Nephron (organoid): ENCODE results near the gene ARHGEF3.

Experiments
- H3K27ac Mint-ChIP-seq, 3 experiments: 2 replicates each; pipeline ENCODE4 v1.8.0; 2020; ENCODE audit warnings: mixed read lengths in 3 of 3, mild to moderate bottlenecking in 2 of 3, moderate library complexity in 1 of 3
- H3K27me3 Mint-ChIP-seq: 2 replicates; pipeline ENCODE4 v1.8.0; 2021; ENCODE audit warnings: low read depth, mild to moderate bottlenecking, moderate library complexity, mixed read lengths
- H3K36me3 Mint-ChIP-seq: 2 replicates; pipeline ENCODE4 v1.8.0; 2020; ENCODE audit warnings: low read depth, mixed read lengths
- H3K4me1 Mint-ChIP-seq: 2 replicates; pipeline ENCODE4 v1.8.0; 2020; ENCODE audit warnings: mixed read lengths
- H3K4me3 Mint-ChIP-seq, 3 experiments: 2 replicates each; pipeline ENCODE4 v1.8.0; 2020; ENCODE audit warnings: mild to moderate bottlenecking in 3 of 3, mixed read lengths in 3 of 3, moderate library complexity in 2 of 3
- H3K9me3 Mint-ChIP-seq: 2 replicates; pipeline ENCODE4 v1.8.0; 2020; ENCODE audit warnings: mixed read lengths
- TF ChIP-seq, protein P1 (sequence below), 3 experiments: fragments of 200-600 bp; sonication (generic); IDR thresholded peaks; one replicate each; pipeline ENCODE4 v1.5.0; 2021; ENCODE audit warnings: antibody characterized with exemption in 3 of 3; ENCODE audit not compliant: unreplicated experiment in 3 of 3

The ARHGEF3 gene, protein sequence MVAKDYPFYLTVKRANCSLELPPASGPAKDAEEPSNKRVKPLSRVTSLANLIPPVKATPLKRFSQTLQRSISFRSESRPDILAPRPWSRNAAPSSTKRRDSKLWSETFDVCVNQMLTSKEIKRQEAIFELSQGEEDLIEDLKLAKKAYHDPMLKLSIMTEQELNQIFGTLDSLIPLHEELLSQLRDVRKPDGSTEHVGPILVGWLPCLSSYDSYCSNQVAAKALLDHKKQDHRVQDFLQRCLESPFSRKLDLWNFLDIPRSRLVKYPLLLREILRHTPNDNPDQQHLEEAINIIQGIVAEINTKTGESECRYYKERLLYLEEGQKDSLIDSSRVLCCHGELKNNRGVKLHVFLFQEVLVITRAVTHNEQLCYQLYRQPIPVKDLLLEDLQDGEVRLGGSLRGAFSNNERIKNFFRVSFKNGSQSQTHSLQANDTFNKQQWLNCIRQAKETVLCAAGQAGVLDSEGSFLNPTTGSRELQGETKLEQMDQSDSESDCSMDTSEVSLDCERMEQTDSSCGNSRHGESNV

DNA sequence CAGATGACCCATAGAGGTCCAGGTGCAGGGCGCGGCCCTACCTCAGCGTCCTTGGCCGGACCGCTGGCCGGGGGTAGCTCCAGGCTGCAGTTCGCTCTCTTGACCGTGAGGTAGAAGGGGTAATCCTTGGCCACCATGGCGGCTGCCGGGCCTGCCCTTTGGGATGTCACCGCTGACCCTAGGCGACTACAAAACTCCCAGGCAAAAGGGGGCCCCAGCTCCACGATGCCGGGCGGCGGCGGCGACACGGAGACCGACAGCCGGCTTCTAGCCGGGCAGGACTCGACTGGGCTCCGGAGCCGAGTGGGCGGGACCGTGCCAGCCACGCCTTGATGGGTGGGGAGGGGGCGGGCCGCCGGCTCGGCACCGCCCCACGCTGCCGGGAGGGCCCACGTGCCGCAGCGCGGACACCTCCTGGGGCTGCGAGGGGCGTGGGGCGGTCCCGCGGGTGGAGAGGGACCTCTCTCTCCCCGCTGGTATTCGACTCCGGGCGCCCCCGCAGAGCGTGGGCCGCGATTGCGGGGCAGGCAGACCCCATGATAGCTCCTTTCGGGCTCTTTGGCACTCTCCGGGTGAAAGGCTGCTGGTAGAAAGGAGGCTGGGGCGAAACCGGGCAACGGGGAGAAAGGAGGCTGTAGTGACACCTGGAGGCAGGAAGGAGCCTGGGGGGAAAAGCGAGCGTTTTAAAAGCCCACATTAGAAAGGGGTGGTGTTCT lies at the start of gene ARHGEF3:
Gene ARHGEF3 (minus strand): TSS at position 288 of the 716 bp plus-strand sequence. CDS start 151 bp downstream, at position 137.
- Mint-ChIP-seq H3K27ac (peak within 1 kb of the TSS; percentile 35 to 88 (median 85)), H3K4me1 (peaks cover 46% of the 10 kb centered on the region), H3K9me3 (no peaks in the 10 kb centered on the region), H3K36me3 (peaks cover 4% of the 10 kb centered on the region), H3K4me3 (peak within 1 kb of the TSS; percentile 93 to 97 (median 97)), H3K27me3 (peaks cover 3% of the 10 kb centered on the region)
- TF ChIP-seq, protein P1, sequence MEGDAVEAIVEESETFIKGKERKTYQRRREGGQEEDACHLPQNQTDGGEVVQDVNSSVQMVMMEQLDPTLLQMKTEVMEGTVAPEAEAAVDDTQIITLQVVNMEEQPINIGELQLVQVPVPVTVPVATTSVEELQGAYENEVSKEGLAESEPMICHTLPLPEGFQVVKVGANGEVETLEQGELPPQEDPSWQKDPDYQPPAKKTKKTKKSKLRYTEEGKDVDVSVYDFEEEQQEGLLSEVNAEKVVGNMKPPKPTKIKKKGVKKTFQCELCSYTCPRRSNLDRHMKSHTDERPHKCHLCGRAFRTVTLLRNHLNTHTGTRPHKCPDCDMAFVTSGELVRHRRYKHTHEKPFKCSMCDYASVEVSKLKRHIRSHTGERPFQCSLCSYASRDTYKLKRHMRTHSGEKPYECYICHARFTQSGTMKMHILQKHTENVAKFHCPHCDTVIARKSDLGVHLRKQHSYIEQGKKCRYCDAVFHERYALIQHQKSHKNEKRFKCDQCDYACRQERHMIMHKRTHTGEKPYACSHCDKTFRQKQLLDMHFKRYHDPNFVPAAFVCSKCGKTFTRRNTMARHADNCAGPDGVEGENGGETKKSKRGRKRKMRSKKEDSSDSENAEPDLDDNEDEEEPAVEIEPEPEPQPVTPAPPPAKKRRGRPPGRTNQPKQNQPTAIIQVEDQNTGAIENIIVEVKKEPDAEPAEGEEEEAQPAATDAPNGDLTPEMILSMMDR (IDR thresholded peaks at IDR 0.05; ENCODE audit: unreplicated experiment in 3 of 3), result peak in 1 of 3 experiments; percentile 18

DNA sequence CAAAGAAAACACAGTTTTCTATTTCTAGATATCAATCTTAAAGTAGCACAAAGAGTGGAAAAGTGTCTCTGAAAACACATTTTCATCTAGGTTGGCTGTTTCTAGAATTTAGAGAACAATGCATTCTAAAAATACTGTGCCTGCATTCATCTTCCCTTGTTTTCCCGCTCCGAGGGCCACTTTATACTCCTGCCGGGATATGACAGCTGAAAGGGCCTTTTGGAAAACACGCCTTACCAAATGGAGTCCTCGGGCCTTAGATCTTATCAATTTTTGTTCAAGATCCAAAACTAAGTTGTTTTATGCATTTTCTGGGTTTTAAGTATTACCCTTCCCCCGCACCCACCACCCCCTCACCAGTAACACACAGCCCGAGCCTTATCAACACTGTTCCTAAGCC lies 47.9 kb upstream of the ARHGEF3 start:
- H3K4me3 Mint-ChIP-seq, result no peak overlapping the region
- H3K9me3 Mint-ChIP-seq, result peaks cover 5% of the 10 kb centered on the region
- H3K4me1 Mint-ChIP-seq, result peaks cover 34% of the 10 kb centered on the region
- peak overlapping the region in 2 of 3 experiments; percentile 50 to 64 for H3K27ac Mint-ChIP-seq
- TF ChIP-seq, protein P1 (IDR thresholded peaks at IDR 0.05; ENCODE audit: unreplicated experiment in 3 of 3), result no peak
- no peaks in the 10 kb centered on the region for H3K36me3 Mint-ChIP-seq
- H3K27me3 Mint-ChIP-seq, result no peaks in the 10 kb centered on the region

DNA sequence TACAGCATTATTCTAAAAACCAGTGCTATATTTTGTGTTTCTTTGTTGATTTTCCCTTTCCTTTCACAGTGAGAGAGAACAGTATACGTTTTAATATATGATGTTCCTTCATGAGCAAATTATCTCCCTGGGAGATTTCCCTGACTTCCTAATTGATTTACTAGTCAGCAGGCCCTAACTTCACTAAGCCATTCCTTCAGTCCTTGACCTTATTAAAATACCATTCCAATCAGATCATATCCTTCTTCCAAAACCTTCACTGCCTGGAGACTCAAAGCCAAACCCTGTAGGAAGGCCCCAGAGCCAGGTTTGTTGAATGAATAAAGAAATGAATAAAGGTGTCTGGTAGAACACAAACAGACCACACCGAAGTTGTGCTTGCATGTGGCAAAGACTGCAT lies 43.8 kb upstream of the ARHGEF3 start:
- TF ChIP-seq, protein P1 (IDR thresholded peaks at IDR 0.05; ENCODE audit: unreplicated experiment in 3 of 3), result no peak
- Mint-ChIP-seq H3K27me3 (no peaks in the 10 kb centered on the region), H3K4me1 (peaks cover 8% of the 10 kb centered on the region), H3K36me3 (no peaks in the 10 kb centered on the region), H3K4me3 (no peak overlapping the region), H3K9me3 (peaks cover 5% of the 10 kb centered on the region), H3K27ac (peak overlapping the region in 2 of 3 experiments; percentile 24 to 58)

DNA sequence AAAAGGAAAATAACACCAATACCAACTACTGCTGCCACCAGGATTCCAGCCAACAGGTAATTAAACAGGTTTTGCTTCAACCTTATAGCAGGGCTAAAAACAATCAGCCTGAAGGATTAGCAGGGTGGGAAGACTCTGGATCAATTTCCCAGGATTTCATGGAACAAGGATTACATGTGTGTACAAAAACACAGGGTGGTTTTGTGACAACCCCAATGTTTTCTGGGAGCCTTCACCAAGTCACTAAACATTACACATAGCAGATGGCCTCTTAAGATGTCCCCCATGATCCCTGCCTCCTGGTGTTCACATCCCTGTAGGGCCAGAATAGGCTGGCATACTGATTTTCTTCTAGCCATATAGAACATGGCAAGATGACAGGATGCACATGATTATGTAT lies 42.8 kb upstream of the ARHGEF3 start:
- H3K4me1 Mint-ChIP-seq, result peaks cover 9% of the 10 kb centered on the region
- no peak overlapping the region for H3K27ac Mint-ChIP-seq
- no peak overlapping the region for H3K4me3 Mint-ChIP-seq
- H3K9me3 Mint-ChIP-seq, result peaks cover 5% of the 10 kb centered on the region
- TF ChIP-seq, protein P1 (IDR thresholded peaks at IDR 0.05; ENCODE audit: unreplicated experiment in 3 of 3), result no peak
- no peaks in the 10 kb centered on the region for H3K36me3 Mint-ChIP-seq
- no peaks in the 10 kb centered on the region for H3K27me3 Mint-ChIP-seq

DNA sequence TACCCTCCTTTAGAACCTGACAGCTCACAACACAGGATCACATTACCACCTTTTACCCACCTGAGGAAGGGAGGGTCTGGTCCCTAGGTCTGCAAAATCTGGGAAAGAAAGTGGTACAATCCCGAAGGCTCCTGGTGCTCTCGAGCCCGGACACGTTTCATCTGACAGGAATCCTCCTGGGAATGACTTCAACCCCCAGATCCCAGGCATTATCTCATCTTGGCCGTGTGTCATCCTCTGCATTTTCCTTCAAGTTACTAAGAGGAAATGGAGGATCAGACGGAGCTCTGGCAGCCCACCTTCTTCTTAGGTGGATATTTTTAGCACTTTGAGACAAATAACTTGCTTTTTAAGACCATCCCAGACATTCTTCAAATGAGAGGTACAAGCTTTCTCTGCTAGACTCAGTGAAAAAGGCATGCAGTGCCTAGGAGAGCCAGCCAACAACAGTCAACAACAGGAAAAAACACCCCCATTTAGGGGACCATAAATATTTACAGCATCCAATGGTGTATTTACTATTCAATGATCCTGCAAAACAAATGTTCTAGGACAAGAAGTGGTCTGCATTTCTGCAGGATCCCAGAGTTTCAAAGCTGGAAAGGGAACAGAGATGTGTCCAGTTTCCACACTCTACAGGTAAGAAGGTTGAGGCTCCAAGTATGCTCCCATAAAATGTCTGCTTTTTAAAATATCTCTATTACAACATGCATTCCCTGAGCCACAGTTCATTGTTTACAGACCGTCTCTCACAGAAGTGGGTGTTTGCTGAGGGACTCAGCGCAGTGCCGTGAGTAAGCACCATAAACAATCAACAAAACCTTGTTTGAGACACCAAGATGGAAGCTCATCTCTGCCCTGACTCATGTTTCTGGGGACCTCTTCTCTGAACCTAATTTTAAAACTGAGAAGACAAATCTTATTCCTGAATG lies 38.3 kb upstream of the ARHGEF3 start:
- Mint-ChIP-seq H3K27me3 (no peaks in the 10 kb centered on the region), H3K4me3 (no peak overlapping the region)

More for the DNA sequence above, 38.3 kb upstream of the ARHGEF3 start:
- Mint-ChIP-seq H3K4me1 (peaks cover 28% of the 10 kb centered on the region), H3K36me3 (no peaks in the 10 kb centered on the region), H3K27ac (peak overlapping the region; percentile 43 to 61 (median 54)), H3K9me3 (no peaks in the 10 kb centered on the region)
- TF ChIP-seq, protein P1 (IDR thresholded peaks at IDR 0.05; ENCODE audit: unreplicated experiment in 3 of 3), result no peak
